Loucy (cell line): ENCODE results near the gene NBAS.

ENCODE experiments used
- H2AFZ ChIP-seq: fragments of 200-600 bp; sonication (generic); 2 replicates; pipeline ENCODE4 v1.6.0; 2016; ENCODE audit warnings: antibody characterized with exemption, mild to moderate bottlenecking, low read length, moderate library complexity
- H3F3A ChIP-seq: fragments of 200-600 bp; 2 replicates; pipeline ENCODE4 v1.6.0; 2016; ENCODE audit warnings: antibody characterized with exemption, low read depth, mild to moderate bottlenecking
- H3K27me3 ChIP-seq: fragments of 200-600 bp; sonication (generic); 2 replicates; pipeline ENCODE4 v1.6.1; 2014; ENCODE audit warnings: low read length, mild to moderate bottlenecking; ENCODE audit not compliant: insufficient read depth, poor library complexity, severe bottlenecking
- H3K36me3 ChIP-seq: fragments of 200-600 bp; sonication (generic); 2 replicates; pipeline ENCODE4 v1.6.1; 2016; ENCODE audit warnings: low read length; ENCODE audit not compliant: insufficient read depth
- H3K4me1 ChIP-seq: fragments of 200-600 bp; sonication (generic); 2 replicates; pipeline ENCODE4 v1.5.1; 2014; ENCODE audit warnings: low read length, mild to moderate bottlenecking; ENCODE audit not compliant: insufficient read depth, poor library complexity, severe bottlenecking
- H3K4me2 ChIP-seq: fragments of 200-600 bp; sonication (generic); 2 replicates; pipeline ENCODE4 v1.6.0; 2014; ENCODE audit warnings: antibody characterized with exemption, low read length, low read depth, mild to moderate bottlenecking; ENCODE audit not compliant: poor library complexity, severe bottlenecking
- H3K4me3 ChIP-seq: fragments of 200-600 bp; sonication (generic); 2 replicates; pipeline ENCODE4 v1.5.1; 2014; ENCODE audit warnings: low read length, mild to moderate bottlenecking, mixed read lengths; ENCODE audit not compliant: poor library complexity, severe bottlenecking
- H3K79me2 ChIP-seq: fragments of 200-600 bp; sonication (generic); 2 replicates; pipeline ENCODE4 v1.6.1; 2014; ENCODE audit warnings: low read length; ENCODE audit not compliant: insufficient read depth
- H3K9ac ChIP-seq: fragments of 200-600 bp; sonication (generic); 2 replicates; pipeline ENCODE4 v1.6.0; 2014; ENCODE audit warnings: mild to moderate bottlenecking, low read depth, low read length, moderate library complexity; ENCODE audit not compliant: poor library complexity, severe bottlenecking
- H3K9me2 ChIP-seq: fragments of 200-600 bp; sonication (generic); replicated peaks from 2 replicates; pipeline ENCODE4 v1.6.1; 2016; ENCODE audit warnings: low read depth, low read length, mixed read lengths
- H3K9me3 ChIP-seq: fragments of 200-600 bp; sonication (generic); 2 replicates; pipeline ENCODE4 v1.6.1; 2014; ENCODE audit warnings: mild to moderate bottlenecking, antibody characterized with exemption, low read length, low read depth; ENCODE audit not compliant: insufficient read depth
- H4K20me1 ChIP-seq: fragments of 200-600 bp; sonication (generic); 2 replicates; pipeline ENCODE4 v1.6.0; 2014; ENCODE audit warnings: antibody characterized with exemption, low read length, mild to moderate bottlenecking; ENCODE audit not compliant: insufficient read depth, poor library complexity, severe bottlenecking
- CTCF ChIP-seq: fragments of 200-600 bp; sonication (generic); conservative IDR thresholded peaks from 2 replicates; pipeline ENCODE4 v1.5.1; 2014; ENCODE audit warnings: mild to moderate bottlenecking, antibody characterized with exemption, low read length
- EZH2phosphoT487 ChIP-seq: fragments of 200-600 bp; IDR thresholded peaks from 2 replicates; pipeline ENCODE4 v1.6.1; 2018; ENCODE audit warnings: antibody characterized with exemption, mild to moderate bottlenecking, moderate library complexity, borderline replicate concordance

NBAS gene

GRCh38 chr2:15316370-15316814 is 244.7 kb downstream of the NBAS start:
- peaks cover 4% of the 10 kb centered on the region; the same call in 1 of the 2 replicates for H3F3A ChIP-seq
- H3K9me2 ChIP-seq = no peaks in the 10 kb centered on the region
- no peak overlapping the region for H3K4me2 ChIP-seq
- H3K4me3 ChIP-seq = no peak overlapping the region
- no peak overlapping the region for H2AFZ ChIP-seq
- H3K9me3 ChIP-seq = peaks cover 13% of the 10 kb centered on the region; the same call in 1 of the 2 replicates
- H3K79me2 ChIP-seq = peaks cover 14% of the 10 kb centered on the region; the same call in 1 of the 2 replicates
- no peaks in the 10 kb centered on the region for H3K27me3 ChIP-seq
- H3K9ac ChIP-seq = no peak overlapping the region
- no peaks in the 10 kb centered on the region for H4K20me1 ChIP-seq
- TF ChIP-seq EZH2phosphoT487 = no peak
- no peak for TF ChIP-seq CTCF
- peaks cover 46% of the 10 kb centered on the region for H3K4me1 ChIP-seq
- peaks cover 23% of the 10 kb centered on the region; the same call in 1 of the 2 replicates for H3K36me3 ChIP-seq

- Histone ChIP-seq H2AFZ (no peak overlapping the region), H3K36me3 (peaks cover 23% of the 10 kb centered on the region; the same call in 1 of the 2 replicates), H3K79me2 (peaks cover 16% of the 10 kb centered on the region; the same call in 1 of the 2 replicates), H3F3A (peaks cover 12% of the 10 kb centered on the region; the same call in 1 of the 2 replicates), H3K4me2 (no peak overlapping the region), H3K9ac (no peak overlapping the region), H3K4me1 (peaks cover 56% of the 10 kb centered on the region), H4K20me1 (no peaks in the 10 kb centered on the region), H3K9me2 (no peaks in the 10 kb centered on the region), H3K27me3 (no peaks in the 10 kb centered on the region), H3K4me3 (no peak overlapping the region), H3K9me3 (peaks cover 13% of the 10 kb centered on the region; the same call in 1 of the 2 replicates)
- TF ChIP-seq CTCF (no peak), EZH2phosphoT487 (no peak)
These were observed 245.7 kb downstream of the NBAS start for GRCh38 chr2:15315411-15315810.

GRCh38 chr2:15313657-15314056 is 247.5 kb downstream of the NBAS start:
- H3K79me2 ChIP-seq = peaks cover 19% of the 10 kb centered on the region; the same call in 1 of the 2 replicates
- peaks cover 5% of the 10 kb centered on the region; the same call in 1 of the 2 replicates for H3K9me3 ChIP-seq
- TF ChIP-seq EZH2phosphoT487 = no peak
- TF ChIP-seq CTCF = no peak
- H3K4me3 ChIP-seq = no peak overlapping the region
- H3K9me2 ChIP-seq = no peaks in the 10 kb centered on the region
- no peaks in the 10 kb centered on the region for H3K27me3 ChIP-seq
- H2AFZ ChIP-seq = no peak overlapping the region
- H3K9ac ChIP-seq = no peak overlapping the region
- no peak overlapping the region for H3K4me2 ChIP-seq
- peaks cover 18% of the 10 kb centered on the region; the same call in 1 of the 2 replicates for H3K36me3 ChIP-seq
- no peaks in the 10 kb centered on the region for H4K20me1 ChIP-seq
- peaks cover 71% of the 10 kb centered on the region for H3K4me1 ChIP-seq
- H3F3A ChIP-seq = peaks cover 12% of the 10 kb centered on the region; the same call in 1 of the 2 replicates
